Measurements from ENCODE around the gene TENM4. TPM values are rescaled to one million over a fixed set of nuclear protein-coding genes. Genes with fewer than 3 reads are reported as not detected.

The TENM4 gene
- polyA plus RNA-seq, 1 of the 3 experiments (the other 2 are of a cell fraction), result 16.7 TPM

DNA sequence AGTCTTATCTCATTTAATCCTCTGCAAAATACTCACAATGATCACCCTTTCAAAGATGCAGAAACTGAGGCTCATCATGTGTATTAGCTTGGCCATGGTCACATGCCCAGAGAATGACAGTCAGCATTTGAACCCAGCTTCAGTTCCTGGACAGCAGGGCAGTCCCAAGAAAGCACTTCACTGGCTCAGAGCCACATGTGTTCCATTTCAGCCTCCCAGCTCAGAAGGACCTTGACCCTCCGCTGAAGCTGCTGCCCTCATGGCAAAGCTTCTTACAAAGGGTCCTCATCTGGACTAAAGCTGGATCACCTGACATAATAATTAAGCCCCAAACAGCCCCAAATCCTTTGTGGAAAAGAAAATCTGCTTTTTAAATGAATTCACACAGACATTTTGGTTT, 37.0 kb downstream of the TENM4 start:
- H3K27ac ChIP-seq (ENCODE audit: low read depth in 2 of 2, low read length in 1 of 2), result no peak overlapping the region

DNA sequence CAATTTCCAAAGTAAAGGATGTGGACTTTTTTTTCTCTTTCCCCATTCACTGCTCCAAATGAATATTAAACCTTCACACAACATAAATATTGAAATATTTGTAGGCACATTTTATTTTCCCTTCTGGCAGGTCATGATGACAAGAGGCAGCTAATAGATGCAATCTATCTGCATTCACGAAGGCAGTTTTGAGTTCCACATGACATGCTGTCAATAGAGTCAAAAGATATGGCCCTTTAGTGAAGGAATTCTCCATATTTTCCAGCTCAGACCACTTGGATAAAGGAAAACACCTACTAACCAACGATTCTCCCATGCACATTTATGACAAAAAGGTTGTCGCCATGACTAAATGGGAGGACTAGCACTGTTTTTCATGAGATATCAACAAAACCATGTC, 37.9 kb downstream of the TENM4 start:
- WGBS (ENCODE audit: low lambda C conversion rate), result 79% methylated on average over 3 of the region's 3 CpGs
- H3K4me1 ChIP-seq (ENCODE audit: control insufficient read depth in 1 of 2, insufficient read depth in 2 of 2, low read depth in 1 of 2, low read length in 1 of 2), result peaks cover 0 to 12% of the 10 kb centered on the region in 2 experiments; a peak in 3 of 4 replicates
- no peak overlapping the region for H2AFZ ChIP-seq (ENCODE audit: low read depth)
- H3F3A ChIP-seq (replicated peaks; ENCODE audit: insufficient read depth), result peaks cover 2% of the 10 kb centered on the region
- H3K9me2 ChIP-seq, result no peaks in the 10 kb centered on the region
- no peak for DNase-seq
- no peak overlapping the region for H3K27ac ChIP-seq (ENCODE audit: low read depth in 2 of 2, low read length in 1 of 2)
- H3K9me3 ChIP-seq, result no peaks in the 10 kb centered on the region
- H4K20me1 ChIP-seq (ENCODE audit: insufficient read depth), result no peaks in the 10 kb centered on the region
- TF ChIP-seq FOXM1 (IDR thresholded peaks at IDR 0.05; ENCODE audit: low read depth) (no peak), CHD2 (IDR thresholded peaks at IDR 0.05; ENCODE audit: low read length, partially characterized antibody) (no peak), GATA2 (CRISPR knock-in tag; IDR thresholded peaks at IDR 0.05) (no peak), RFX5 (IDR thresholded peaks at IDR 0.05; ENCODE audit: low read length) (no peak), YY1 (IDR thresholded peaks at IDR 0.05; ENCODE audit: low read depth) (no peak), EZH2phosphoT487 (IDR thresholded peaks at IDR 0.05; ENCODE audit: borderline replicate concordance, low read depth) (no peak), RAD21 (IDR thresholded peaks at IDR 0.05; ENCODE audit: low read length) (no peak), NFIC (IDR thresholded peaks at IDR 0.05; ENCODE audit: borderline replicate concordance) (no peak), SIN3A (IDR thresholded peaks at IDR 0.05; ENCODE audit: borderline replicate concordance, low read depth, low read length) (no peak), JUND (IDR thresholded peaks at IDR 0.05) (no peak), FOSL2 (IDR thresholded peaks at IDR 0.05; ENCODE audit: borderline replicate concordance, low read depth) (no peak), GABPA (IDR thresholded peaks at IDR 0.05; ENCODE audit: low read depth) (no peak), MXI1 (IDR thresholded peaks at IDR 0.05; ENCODE audit: low read depth, low read length) (no peak), MEF2A (IDR thresholded peaks at IDR 0.05; ENCODE audit: borderline replicate concordance, low read depth) (no peak), RCOR1 (IDR thresholded peaks at IDR 0.05; ENCODE audit: low read length) (no peak), POLR2AphosphoS5 (IDR thresholded peaks at IDR 0.05; ENCODE audit: low read depth, low read length) (no peak)
- TF ChIP-seq, protein P1, sequence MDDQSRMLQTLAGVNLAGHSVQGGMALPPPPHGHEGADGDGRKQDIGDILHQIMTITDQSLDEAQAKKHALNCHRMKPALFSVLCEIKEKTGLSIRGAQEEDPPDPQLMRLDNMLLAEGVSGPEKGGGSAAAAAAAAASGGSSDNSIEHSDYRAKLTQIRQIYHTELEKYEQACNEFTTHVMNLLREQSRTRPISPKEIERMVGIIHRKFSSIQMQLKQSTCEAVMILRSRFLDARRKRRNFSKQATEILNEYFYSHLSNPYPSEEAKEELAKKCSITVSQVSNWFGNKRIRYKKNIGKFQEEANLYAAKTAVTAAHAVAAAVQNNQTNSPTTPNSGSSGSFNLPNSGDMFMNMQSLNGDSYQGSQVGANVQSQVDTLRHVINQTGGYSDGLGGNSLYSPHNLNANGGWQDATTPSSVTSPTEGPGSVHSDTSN (IDR thresholded peaks at IDR 0.05), result no peak
- TF ChIP-seq, protein P2, sequence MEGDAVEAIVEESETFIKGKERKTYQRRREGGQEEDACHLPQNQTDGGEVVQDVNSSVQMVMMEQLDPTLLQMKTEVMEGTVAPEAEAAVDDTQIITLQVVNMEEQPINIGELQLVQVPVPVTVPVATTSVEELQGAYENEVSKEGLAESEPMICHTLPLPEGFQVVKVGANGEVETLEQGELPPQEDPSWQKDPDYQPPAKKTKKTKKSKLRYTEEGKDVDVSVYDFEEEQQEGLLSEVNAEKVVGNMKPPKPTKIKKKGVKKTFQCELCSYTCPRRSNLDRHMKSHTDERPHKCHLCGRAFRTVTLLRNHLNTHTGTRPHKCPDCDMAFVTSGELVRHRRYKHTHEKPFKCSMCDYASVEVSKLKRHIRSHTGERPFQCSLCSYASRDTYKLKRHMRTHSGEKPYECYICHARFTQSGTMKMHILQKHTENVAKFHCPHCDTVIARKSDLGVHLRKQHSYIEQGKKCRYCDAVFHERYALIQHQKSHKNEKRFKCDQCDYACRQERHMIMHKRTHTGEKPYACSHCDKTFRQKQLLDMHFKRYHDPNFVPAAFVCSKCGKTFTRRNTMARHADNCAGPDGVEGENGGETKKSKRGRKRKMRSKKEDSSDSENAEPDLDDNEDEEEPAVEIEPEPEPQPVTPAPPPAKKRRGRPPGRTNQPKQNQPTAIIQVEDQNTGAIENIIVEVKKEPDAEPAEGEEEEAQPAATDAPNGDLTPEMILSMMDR (IDR thresholded peaks at IDR 0.05), result no peak
- TF ChIP-seq, protein P3, sequence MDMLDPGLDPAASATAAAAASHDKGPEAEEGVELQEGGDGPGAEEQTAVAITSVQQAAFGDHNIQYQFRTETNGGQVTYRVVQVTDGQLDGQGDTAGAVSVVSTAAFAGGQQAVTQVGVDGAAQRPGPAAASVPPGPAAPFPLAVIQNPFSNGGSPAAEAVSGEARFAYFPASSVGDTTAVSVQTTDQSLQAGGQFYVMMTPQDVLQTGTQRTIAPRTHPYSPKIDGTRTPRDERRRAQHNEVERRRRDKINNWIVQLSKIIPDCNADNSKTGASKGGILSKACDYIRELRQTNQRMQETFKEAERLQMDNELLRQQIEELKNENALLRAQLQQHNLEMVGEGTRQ (IDR thresholded peaks at IDR 0.05; ENCODE audit: borderline replicate concordance, low read depth, low read length), result no peak
- no peaks in the 10 kb centered on the region for H3K27me3 ChIP-seq (ENCODE audit: insufficient read depth)
- ChIA-PET CTCF (interaction anchor here (0.6 to 1.1 kb wide), 3 partner anchors 30 to 314 kb away, joined by 3 read pairs; no protein-coding TSS in a partner anchor), POLR2A (no interaction called here)
- H3K36me3 ChIP-seq (replicated peaks in 1 of 2; ENCODE audit: control insufficient read depth in 1 of 2, insufficient read depth in 2 of 2, low read length in 1 of 2), result no peaks in the 10 kb centered on the region
- H3K79me2 ChIP-seq (ENCODE audit: insufficient read depth), result peaks cover 52% of the 10 kb centered on the region; the same call in 1 of the 2 replicates
- H3K4me3 ChIP-seq (ENCODE audit: low read depth in 2 of 2, low read length in 1 of 2), result no peak overlapping the region
- no peak overlapping the region for H3K4me2 ChIP-seq
- H3K9ac ChIP-seq, result no peak overlapping the region

More for the DNA sequence above, 37.0 kb downstream of the TENM4 start:
- H2AFZ ChIP-seq (ENCODE audit: low read depth), result no peak overlapping the region
- ChIA-PET POLR2A (no interaction called here), CTCF (interaction anchor here (0.6 to 2.7 kb wide), 4 partner anchors 18 to 315 kb away, joined by 3 to 7 read pairs (median 4); no protein-coding TSS in a partner anchor)
- H3K79me2 ChIP-seq (ENCODE audit: insufficient read depth), result peaks cover 61% of the 10 kb centered on the region; the same call in 1 of the 2 replicates
- H3K9ac ChIP-seq, result no peak overlapping the region
- no peaks in the 10 kb centered on the region for H4K20me1 ChIP-seq (ENCODE audit: insufficient read depth)
- no peak for TF ChIP-seq EZH2phosphoT487 (IDR thresholded peaks at IDR 0.05; ENCODE audit: borderline replicate concordance, low read depth)
- no peak for TF ChIP-seq JUND (IDR thresholded peaks at IDR 0.05)
- TF ChIP-seq MEF2A (IDR thresholded peaks at IDR 0.05; ENCODE audit: borderline replicate concordance, low read depth), result no peak
- no peak for TF ChIP-seq POLR2AphosphoS5 (IDR thresholded peaks at IDR 0.05; ENCODE audit: low read depth, low read length)
- TF ChIP-seq FOXM1 (IDR thresholded peaks at IDR 0.05; ENCODE audit: low read depth), result no peak
- H3K36me3 ChIP-seq (replicated peaks in 1 of 2; ENCODE audit: control insufficient read depth in 1 of 2, insufficient read depth in 2 of 2, low read length in 1 of 2), result no peaks in the 10 kb centered on the region
- no CpG with 5 or more reads among the region's 1 CpG for WGBS (ENCODE audit: low lambda C conversion rate)
- H3K4me3 ChIP-seq (ENCODE audit: low read depth in 2 of 2, low read length in 1 of 2), result no peak overlapping the region
- no peaks in the 10 kb centered on the region for H3K9me2 ChIP-seq
- no peaks in the 10 kb centered on the region for H3K27me3 ChIP-seq (ENCODE audit: insufficient read depth)
- H3F3A ChIP-seq (replicated peaks; ENCODE audit: insufficient read depth), result no peaks in the 10 kb centered on the region
- H3K4me2 ChIP-seq, result no peak overlapping the region
- H3K4me1 ChIP-seq (ENCODE audit: control insufficient read depth in 1 of 2, insufficient read depth in 2 of 2, low read depth in 1 of 2, low read length in 1 of 2), result peaks cover 0 to 10% of the 10 kb centered on the region in 2 experiments; a peak in 3 of 4 replicates
- no peak for DNase-seq
- no peaks in the 10 kb centered on the region for H3K9me3 ChIP-seq

Measured in SK-N-SH (cell line).